ENCODE data around the gene GOT1. TPM values are rescaled to one million over a fixed set of nuclear protein-coding genes. Genes with fewer than 3 reads are reported as not detected.

The GOT1 gene
- total RNA-seq, 4 donors from 2014 or later, result 8.5 to 54.8 (median 24.3) TPM

DNA sequence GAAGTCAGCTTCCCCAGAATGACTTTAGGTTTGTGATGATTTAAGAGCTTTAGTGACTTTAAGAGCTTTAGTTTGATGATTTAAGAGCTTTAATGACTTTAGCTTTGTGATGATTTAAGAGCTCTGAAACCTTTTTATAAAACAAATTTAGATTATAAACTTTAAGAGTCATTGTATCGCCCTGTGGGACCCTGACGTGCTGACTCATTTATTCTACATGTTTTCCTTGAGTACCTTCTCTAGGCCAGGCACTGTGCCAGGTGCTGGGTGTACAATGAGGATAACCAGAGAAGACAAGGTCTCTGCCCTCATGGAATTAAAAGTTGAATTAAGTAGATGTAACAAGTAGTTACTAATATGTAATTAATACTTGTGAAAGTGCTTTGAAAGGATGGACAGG lies 55.9 kb downstream of the GOT1 start:
- 72 to 73% methylated on average over 2 of the region's 2 CpGs for WGBS, 2 donors
- intact Hi-C loops (cut with DNase I; ENCODE audit: low total_unique reads), result no loop called here
- TF ChIP-seq POLR2A (IDR thresholded peaks at IDR 0.05), result no peak
- TF ChIP-seq, protein P1, sequence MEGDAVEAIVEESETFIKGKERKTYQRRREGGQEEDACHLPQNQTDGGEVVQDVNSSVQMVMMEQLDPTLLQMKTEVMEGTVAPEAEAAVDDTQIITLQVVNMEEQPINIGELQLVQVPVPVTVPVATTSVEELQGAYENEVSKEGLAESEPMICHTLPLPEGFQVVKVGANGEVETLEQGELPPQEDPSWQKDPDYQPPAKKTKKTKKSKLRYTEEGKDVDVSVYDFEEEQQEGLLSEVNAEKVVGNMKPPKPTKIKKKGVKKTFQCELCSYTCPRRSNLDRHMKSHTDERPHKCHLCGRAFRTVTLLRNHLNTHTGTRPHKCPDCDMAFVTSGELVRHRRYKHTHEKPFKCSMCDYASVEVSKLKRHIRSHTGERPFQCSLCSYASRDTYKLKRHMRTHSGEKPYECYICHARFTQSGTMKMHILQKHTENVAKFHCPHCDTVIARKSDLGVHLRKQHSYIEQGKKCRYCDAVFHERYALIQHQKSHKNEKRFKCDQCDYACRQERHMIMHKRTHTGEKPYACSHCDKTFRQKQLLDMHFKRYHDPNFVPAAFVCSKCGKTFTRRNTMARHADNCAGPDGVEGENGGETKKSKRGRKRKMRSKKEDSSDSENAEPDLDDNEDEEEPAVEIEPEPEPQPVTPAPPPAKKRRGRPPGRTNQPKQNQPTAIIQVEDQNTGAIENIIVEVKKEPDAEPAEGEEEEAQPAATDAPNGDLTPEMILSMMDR (IDR thresholded peaks at IDR 0.05), result no peak
- H3K4me3 ChIP-seq (ENCODE audit: low read depth, poor library complexity, severe bottlenecking), result no peak overlapping the region
- DNase-seq (ENCODE audit: low spot score in 2 of 2), result no peak

DNA sequence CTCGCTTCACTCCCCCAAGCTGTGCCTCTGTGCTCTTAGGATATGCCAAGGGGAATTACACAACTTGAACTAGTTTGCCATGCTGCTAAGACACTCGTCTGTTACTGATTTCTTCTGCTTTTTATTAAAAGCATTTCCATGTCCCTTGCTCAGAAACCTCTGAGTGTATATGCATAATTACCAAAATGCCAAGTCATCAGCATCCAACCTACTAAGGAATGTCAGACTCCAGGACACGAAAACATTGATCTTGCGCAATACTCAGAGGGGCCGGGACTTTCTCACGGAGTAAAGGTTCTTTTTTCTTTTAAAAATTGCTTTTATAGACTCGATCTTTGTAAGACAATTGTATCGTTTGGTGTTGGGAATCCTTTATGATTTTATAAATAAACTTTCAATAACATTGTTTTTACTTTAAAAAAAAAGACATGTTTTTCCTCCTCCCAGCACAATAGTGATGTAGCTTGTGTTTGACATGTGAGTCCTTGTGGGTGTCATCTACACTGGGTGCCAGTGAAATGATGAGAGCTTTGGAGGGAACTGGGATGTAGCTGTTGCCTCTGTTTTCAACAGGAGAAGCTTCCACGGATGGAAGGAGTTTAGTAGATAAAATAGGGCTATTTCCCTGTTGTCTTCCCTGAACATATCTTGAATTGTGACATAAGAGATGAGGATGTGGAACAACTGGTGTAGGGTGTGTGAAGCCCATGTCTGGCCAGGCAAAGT lies 57.7 kb downstream of the GOT1 start:
- TF ChIP-seq, protein P1 (IDR thresholded peaks at IDR 0.05), result no peak
- WGBS, 2 donors, result 49 to 61% methylated on average over 9 of the region's 9 CpGs

DNA sequence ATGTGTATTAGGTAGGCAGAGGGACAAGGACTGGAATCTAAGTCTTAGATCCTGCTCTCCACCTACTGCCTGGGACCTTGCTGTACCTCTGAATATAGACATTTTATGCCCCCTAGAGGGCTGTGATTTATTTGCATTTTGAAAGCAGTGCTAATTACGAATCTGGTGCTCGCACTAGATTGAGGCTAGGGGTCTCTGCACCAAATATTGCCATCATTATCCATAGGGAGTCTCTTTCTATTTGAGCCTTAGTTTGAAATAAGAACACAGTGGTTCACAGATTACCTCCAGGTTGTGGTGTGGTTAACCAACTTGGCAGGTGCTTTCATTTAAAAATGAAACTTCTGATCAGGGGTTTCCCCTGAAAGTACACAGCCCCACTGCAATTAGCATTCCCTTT lies 59.4 kb downstream of the GOT1 start:
- intact Hi-C loops (cut with DNase I; ENCODE audit: low total_unique reads), result no loop called here
- 42 to 52% methylated on average over 2 of the region's 2 CpGs for WGBS, 2 donors

More for the DNA sequence above, 57.7 kb downstream of the GOT1 start:
- intact Hi-C loops (cut with DNase I; ENCODE audit: low total_unique reads), result no loop called here
- no peak overlapping the region for H3K4me3 ChIP-seq (ENCODE audit: low read depth, poor library complexity, severe bottlenecking)
- DNase-seq (ENCODE audit: low spot score in 2 of 2), result no peak

DNA sequence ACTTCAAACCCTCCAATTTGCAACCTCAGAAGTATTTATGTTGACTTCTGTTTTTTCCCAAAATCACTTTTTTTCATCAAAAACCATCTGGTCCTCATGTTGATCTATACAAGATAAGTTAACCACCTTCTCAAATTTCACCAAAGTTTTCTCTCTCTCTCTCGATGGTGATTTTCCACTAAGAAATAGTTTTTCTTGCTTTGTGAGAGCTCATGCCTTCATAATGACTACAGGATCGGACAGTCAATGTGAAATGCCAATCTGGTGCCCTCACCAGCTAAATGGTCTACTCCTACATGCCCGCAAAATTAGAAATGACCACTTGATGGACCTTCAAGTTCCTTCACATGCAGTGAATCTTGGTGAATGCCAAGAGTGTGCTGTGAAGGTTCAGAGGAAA lies 60.9 kb downstream of the GOT1 start:
- no peak for TF ChIP-seq POLR2A (IDR thresholded peaks at IDR 0.05)
- TF ChIP-seq, protein P1 (IDR thresholded peaks at IDR 0.05), result no peak
- no peak overlapping the region for H3K4me3 ChIP-seq (ENCODE audit: low read depth, poor library complexity, severe bottlenecking)
- DNase-seq (ENCODE audit: low spot score in 2 of 2), result no peak
- WGBS, 2 donors, result 85 to 92% methylated on average over 3 of the region's 3 CpGs
- intact Hi-C loops (cut with DNase I; ENCODE audit: low total_unique reads), result no loop called here

More for the DNA sequence above, 59.4 kb downstream of the GOT1 start:
- TF ChIP-seq, protein P1 (IDR thresholded peaks at IDR 0.05), result no peak
- TF ChIP-seq POLR2A (IDR thresholded peaks at IDR 0.05), result no peak
- no peak overlapping the region for H3K4me3 ChIP-seq (ENCODE audit: low read depth, poor library complexity, severe bottlenecking)
- DNase-seq (ENCODE audit: low spot score in 2 of 2), result no peak

DNA sequence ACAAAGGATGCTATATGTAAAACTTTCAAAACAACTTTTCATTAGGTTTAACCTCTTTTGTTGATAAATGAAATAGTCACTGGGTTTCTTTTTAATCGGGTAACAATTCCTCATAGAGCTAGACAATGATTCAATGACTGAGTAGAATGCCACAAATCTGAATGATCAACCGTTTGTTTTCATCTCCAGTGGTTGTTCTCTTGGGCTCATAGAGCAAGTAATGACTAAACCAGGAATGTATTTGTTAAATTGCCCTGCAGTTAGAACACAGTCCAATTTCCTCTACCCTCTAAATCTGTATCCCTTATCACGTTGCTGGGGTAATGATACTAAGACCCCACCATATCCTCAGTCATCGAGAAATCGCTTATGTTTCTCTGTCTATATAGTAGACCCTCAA lies 61.3 kb downstream of the GOT1 start:
- TF ChIP-seq POLR2A (IDR thresholded peaks at IDR 0.05), result no peak
- intact Hi-C loops (cut with DNase I; ENCODE audit: low total_unique reads), result no loop called here
- WGBS, 2 donors, result 87 to 90% methylated on average over 5 of the region's 5 CpGs
- no peak overlapping the region for H3K4me3 ChIP-seq (ENCODE audit: low read depth, poor library complexity, severe bottlenecking)
- DNase-seq (ENCODE audit: low spot score in 2 of 2), result no peak

DNA sequence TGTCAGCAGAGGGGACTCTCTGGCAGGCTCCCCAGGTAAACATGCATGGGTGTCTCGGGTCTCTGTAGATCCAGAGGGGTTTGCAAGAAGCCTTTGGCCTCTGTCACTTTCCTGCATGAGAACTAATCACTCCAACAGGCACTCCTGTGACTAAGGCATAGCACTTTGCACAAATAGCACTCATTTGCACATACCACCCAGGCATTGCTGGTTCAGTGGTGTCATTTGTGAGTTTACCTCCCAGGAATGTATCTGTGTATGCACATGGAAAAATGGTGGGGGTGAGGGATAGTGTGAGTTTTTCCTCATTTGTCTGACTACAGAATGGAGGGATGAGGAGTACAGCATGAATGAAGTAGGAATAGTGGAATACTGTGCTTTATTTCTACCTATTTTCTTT lies 61.8 kb downstream of the GOT1 start:
- no peak overlapping the region for H3K4me3 ChIP-seq (ENCODE audit: low read depth, poor library complexity, severe bottlenecking)
- TF ChIP-seq POLR2A (IDR thresholded peaks at IDR 0.05), result no peak
- TF ChIP-seq, protein P1 (IDR thresholded peaks at IDR 0.05), result no peak
- DNase-seq (ENCODE audit: low spot score in 2 of 2), result no peak
- 67 to 85% methylated on average over 1 of the region's 1 CpG for WGBS, 2 donors
- intact Hi-C loops (cut with DNase I; ENCODE audit: low total_unique reads), result no loop called here
